Loucy (cell line): ENCODE results near the gene HAGH.

Source experiments
- EZH2phosphoT487 ChIP-seq: fragments of 200-600 bp; IDR thresholded peaks from 2 replicates; pipeline ENCODE4 v1.6.1; 2018; ENCODE audit warnings: antibody characterized with exemption, mild to moderate bottlenecking, moderate library complexity, borderline replicate concordance
- TF ChIP-seq, protein P1 (sequence below): fragments of 200-600 bp; sonication (generic); conservative IDR thresholded peaks from 2 replicates; pipeline ENCODE4 v1.5.1; 2014; ENCODE audit warnings: mild to moderate bottlenecking, antibody characterized with exemption, low read length

DNA sequence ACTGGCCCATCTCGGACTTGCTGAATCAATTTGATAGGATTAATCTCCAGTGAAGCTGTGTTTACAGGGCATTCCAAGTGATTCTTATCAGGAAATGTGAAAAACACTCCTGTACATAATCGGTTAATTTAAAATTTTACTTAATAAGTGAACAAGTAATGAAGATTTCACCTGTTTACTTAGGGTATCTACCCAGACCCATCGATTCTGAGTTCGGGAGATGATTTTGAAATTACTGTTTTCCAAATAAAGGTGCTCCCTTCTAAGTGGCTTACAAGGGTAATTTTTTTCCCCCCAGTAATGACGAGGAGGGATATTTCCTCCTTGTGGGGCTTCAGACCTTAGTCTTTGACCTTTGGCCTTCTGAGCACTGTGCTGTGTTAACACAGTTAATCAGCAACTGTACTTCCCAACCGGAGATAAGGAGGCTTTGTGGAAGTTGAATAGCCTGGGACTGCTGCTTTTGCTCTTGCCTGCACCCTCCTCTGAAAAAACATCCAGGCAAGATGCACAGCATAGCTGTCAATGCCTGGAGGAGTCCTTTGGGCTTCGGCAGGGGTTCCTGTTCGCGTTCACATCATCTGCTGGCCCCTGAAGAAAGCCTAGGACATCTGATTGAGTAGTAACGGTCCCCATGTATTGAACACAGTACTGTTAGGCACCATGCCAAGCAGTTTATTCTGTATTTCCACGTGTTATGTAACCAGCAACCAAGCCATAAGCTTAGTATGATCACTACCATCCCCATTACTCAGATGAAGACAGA lies 2.2 kb upstream of the HAGH start:
- TF ChIP-seq, protein P1, sequence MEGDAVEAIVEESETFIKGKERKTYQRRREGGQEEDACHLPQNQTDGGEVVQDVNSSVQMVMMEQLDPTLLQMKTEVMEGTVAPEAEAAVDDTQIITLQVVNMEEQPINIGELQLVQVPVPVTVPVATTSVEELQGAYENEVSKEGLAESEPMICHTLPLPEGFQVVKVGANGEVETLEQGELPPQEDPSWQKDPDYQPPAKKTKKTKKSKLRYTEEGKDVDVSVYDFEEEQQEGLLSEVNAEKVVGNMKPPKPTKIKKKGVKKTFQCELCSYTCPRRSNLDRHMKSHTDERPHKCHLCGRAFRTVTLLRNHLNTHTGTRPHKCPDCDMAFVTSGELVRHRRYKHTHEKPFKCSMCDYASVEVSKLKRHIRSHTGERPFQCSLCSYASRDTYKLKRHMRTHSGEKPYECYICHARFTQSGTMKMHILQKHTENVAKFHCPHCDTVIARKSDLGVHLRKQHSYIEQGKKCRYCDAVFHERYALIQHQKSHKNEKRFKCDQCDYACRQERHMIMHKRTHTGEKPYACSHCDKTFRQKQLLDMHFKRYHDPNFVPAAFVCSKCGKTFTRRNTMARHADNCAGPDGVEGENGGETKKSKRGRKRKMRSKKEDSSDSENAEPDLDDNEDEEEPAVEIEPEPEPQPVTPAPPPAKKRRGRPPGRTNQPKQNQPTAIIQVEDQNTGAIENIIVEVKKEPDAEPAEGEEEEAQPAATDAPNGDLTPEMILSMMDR = no peak
- TF ChIP-seq EZH2phosphoT487 = no peak
